Measurements from ENCODE around the gene NKAIN4. TPM values are rescaled to one million over a fixed set of nuclear protein-coding genes. Genes with fewer than 3 reads are reported as not detected.

Gene NKAIN4
- total RNA-seq, 1 experiment from 2014 or later, result 12.9 TPM

DNA sequence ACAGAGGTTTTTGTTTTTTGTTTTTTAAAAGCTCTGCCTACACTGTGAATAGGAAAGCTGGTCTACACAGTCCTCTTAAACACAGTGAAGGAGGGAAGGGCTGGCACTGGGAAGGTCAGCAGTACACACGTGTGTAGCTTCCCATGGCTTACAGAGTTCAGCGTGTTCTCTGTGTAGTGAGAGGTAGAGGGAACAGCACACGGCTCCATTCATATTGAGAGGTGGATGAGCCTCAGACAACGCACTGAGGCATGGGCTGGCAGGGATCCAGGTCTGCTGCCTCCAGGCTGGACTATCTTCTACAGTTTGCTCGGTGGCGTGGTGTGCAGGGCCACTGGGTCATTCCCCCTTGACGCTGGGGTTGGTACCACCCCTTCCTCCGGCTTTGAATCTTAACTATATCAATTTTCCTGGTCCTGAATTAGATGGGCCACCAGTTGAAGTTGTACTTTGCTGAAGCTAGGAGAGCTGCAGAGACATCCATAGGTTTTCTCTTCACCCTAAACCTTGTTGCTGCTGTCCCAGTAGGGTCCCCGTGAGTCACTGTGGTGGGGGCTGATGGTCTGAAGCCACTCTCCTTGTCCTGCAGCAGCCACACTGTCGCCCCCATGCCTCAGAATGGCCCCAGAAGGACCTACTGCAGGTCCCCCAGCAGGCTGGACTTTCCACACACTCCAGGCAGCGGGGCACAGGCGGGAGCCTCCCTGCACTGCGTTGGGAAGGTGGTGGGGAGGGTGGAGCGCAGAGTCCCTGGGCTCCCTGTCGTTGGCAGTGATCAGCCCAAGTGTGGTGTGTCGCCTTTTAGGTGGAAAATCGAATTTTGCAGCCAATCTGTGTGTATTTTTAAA is 20.3 kb upstream of the NKAIN4 start:
- DNase-seq (ENCODE audit: low read depth), result no peak

GRCh38 chr20:63273635-63274380 is 19.5 kb upstream of the NKAIN4 start:
- peak; percentile 86 for DNase-seq (ENCODE audit: low read depth)

DNA sequence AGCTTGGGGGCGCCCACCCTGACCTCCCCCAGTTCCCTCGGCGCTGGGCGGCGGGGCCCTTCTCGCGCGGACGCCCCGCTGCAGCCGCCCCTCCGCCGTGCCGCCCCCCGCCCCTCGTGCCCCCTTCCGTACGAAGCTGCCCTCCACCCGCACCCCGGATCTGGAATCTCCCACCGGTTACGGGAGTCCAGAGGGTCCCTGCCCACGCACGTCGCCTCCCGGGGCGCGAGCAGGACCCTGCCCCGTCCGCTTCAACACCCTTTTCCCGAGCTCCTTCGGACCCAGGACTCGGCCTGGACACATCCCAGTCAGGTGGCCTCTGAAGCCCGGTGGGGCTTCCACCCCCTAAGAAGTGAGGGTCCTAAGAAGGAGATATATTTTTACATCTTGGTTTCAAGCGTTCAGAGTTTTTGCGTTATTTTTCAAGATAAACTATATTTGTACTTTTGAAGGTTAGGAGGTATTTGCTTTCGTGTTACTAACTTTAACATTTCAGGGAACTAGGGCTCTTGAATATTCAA is 18.9 kb upstream of the NKAIN4 start:
- DNase-seq (ENCODE audit: low read depth), result no peak

- DNase-seq (ENCODE audit: low read depth), result peak; percentile 93
These were observed 18.1 kb upstream of the NKAIN4 start, which contains the start of gene ARFGAP1 for GRCh38 chr20:63272105-63273058. ARFGAP1 (plus strand) TSS chr20:63272813; CDS start chr20:63275581, 2,768 bp downstream.

- DNase-seq (ENCODE audit: low read depth), result no peak
These were observed 16.5 kb upstream of the NKAIN4 start for GRCh38 chr20:63270606-63271325.

GRCh38 chr20:63269724-63270123 is 15.5 kb upstream of the NKAIN4 start:
- DNase-seq (ENCODE audit: low read depth), result no peak

DNA sequence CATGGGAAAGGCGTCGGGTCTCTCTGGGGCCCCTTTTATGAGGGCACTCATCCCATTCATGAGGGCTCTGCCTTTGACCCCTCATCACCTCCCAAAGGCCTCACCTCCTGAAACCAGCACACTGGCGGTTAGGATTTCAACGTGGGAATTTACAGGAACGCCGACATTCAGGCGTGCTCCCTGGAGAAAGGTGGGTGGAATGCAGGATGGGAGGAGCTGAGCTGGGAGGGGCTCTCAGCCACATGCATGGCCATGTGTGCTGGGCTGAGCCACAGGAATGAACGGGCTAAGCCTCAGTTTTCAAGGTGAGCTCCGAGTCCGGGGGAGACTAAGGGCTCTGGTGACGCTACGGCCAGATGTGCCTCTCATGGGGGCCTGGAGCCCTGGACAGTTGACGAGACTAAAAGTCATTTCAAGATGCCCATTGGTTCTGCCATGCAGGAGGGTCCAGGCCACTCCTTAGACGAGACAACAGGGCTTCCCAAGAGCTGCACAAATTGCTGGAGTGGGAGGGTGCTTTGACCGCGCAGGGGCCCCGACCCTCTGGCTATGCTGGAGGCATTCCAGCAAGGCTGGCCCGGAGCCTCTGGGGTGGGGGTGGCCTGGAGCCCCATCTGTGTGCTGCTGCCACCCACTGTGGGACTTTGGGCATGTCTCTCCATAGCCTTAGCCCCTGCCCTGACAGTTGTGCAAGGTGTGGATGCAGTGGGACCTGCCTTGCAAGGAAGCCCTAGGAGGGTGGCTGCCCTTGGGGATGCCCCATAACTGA is 14.6 kb upstream of the NKAIN4 start:
- DNase-seq (ENCODE audit: low read depth), result peak; percentile 55

- no peak for DNase-seq (ENCODE audit: low read depth)
These were observed 14.0 kb upstream of the NKAIN4 start for GRCh38 chr20:63268256-63268655.

DNA sequence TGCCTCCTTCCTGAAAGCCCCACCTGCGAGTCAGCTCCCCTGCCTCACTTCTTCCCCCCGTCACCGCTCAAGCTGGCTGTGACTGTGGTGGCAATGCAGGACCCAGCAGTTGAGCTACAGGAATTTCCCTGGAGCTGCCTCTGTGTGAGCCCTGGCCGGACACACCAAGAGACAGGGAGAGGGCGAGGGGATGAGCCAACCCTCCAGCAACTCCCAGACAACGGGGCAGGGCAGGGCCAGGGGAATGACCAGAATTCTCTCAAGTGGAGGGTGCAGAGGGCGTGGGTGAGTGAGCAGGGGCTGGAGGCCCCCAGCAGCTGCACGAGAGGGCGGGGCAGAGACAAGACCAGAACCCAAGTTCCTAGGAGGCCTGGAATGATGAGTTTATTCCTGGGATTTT is 13.4 kb upstream of the NKAIN4 start:
- DNase-seq (ENCODE audit: low read depth), result no peak

DNA sequence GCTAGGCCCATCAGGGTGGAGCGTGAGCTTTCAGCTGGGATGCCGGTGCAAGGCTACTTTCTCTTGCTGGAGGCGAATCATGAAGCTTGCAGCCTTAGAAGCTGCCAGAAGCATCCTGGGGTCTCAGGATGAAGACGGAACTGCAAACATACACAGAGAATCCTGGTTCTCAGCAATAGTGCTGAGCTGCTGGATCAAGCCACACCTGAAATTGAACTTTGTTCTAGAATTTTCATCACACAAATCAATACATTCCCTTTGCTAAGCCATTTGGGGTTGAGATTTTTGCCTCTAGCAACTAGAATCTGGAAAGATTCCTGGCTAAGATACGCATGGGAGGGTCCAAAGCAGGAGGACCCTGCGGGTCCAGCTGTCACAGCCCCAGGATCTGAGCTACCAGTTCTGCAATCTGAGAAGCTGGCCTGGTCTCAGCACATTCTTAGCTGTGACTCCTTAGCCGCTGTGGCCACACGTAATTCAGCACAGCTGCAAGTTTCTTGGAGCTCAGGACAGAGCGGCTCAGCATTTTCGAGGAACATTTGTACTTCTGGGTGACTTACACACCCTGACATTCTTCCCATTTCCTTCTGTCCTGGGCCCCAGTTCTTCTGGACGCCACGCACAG is 11.7 kb upstream of the NKAIN4 start:
- DNase-seq (ENCODE audit: low read depth), result no peak

GRCh38 chr20:63264519-63264918 is 10.3 kb upstream of the NKAIN4 start:
- no peak for DNase-seq (ENCODE audit: low read depth)

- DNase-seq (ENCODE audit: low read depth), result no peak
These were observed 9.7 kb upstream of the NKAIN4 start for GRCh38 chr20:63264000-63264399.

DNA sequence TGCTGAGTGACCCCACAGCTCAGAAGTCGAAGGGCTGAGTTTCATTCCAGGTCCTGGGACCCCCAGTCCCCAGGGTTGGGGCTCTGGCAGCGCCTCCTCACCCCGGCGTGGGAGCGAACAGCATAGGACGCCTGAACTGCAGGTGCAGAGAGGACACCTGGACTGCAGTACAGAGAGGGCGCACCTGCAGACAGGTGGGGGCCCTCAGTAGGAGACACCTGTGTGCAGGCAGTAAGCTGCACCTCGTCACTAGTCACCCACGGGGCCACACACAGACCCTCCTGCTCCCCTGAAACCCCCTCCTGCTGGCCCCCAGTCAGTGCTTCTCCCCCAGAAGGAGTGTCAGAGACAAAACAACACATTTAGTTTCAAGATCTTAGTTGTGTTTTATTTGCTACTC is 8.6 kb upstream of the NKAIN4 start:
- no peak for DNase-seq (ENCODE audit: low read depth)

DNA sequence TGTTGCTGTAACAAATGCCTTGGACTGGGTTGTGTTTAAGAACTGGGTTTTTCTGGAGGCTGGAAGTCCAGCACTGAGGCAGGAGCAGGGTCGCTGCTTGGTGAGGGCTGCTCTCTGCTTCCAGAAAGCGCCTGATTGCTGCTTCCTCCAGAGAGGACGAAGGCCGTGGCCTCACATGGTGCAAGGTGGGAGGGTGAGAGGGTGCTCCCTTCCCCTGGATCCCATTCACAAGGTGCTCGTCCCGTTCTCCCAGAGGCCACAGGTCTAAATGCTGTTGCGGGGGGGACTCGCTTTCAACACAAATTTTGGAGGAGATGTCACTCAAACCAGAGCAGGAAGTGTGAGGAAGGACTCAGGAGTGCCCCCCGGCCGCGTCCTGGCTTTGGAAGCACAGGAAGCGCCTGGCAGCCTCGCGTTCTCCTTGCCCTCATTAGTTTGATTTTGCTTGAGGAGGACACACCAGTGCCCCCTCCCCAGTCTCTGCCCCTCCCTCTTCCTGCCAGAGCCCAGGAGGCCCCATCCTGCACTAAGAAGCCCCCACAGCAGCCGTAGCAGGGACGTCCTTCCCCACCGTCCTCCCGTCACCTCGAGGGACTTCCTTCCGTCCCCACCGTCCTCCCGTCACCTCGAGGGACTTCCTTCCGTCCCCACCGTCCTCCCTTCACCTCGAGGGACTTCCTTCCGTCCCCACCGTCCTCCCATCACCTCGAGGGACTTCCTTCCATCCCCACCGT is 7.7 kb upstream of the NKAIN4 start:
- DNase-seq (ENCODE audit: low read depth), result no peak

- no peak for DNase-seq (ENCODE audit: low read depth)
These were observed 7.0 kb upstream of the NKAIN4 start for GRCh38 chr20:63261060-63261794.

GRCh38 chr20:63260521-63260920 is 6.3 kb upstream of the NKAIN4 start:
- no peak for DNase-seq (ENCODE audit: low read depth)

DNA sequence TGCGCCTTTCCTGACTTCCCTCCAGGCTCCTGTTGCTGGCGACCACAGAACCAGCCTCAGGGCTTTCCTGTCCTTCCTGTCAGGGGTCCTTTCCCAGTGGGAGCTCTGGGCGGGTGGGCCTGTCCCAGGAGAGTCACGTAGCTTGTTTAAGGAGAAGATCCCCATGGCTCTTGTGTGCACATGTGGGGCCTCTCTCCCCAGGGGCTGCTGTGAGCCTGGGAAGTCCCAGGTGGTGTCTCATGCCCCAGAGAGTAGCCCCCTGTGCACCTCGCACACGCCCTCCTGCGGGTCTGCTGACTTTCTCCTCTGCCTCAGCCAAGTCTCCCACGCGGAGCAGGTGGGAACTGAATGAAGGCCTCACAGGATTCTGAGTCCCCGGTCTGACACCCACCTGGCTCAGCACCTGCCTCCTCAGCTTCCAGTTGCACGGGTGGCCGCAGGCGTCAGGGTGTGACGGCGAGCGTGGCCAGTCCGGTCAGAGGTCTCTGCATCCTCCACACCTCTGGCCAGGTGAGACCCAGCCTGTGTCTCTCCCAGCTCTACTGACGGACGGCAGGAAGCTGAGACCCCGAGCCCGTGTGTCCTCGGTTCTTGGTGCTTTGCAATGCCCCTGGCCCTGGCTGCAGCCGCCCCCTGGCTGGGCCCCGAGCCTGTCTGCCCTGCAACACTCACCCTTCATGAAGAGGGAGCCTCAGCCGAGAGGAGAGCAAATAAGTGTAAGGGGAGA is 5.6 kb upstream of the NKAIN4 start:
- DNase-seq (ENCODE audit: low read depth), result no peak

DNA sequence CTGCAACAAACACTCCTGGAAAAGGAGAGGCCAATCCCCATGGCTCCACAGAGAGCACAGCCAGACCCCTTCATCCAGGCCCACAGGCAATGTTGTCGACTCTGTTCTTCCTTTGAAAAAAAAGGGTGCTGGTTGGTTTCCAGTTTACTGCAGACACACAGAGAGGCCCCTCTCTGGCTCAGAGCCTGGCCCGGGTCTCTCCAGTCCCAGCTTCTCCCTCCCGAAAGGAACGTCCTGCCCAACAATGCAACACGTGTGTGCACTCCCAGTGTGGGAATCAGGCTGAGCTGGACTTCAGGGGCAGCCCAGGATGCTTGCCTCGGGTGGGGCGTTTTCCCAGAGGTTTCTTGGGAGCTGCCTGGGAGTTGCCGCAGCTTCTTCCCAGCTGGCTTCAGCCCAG is 4.5 kb upstream of the NKAIN4 start:
- no peak for DNase-seq (ENCODE audit: low read depth)
